Gastroesophageal sphincter (tissue), 4 donors: ENCODE measurements around the gene FBXL20. TPM values are rescaled to one million over a fixed set of nuclear protein-coding genes. Genes with fewer than 3 reads are reported as not detected.

ENCODE experiments used
- ATAC-seq: fragments of 150-250 bp; one replicate; pipeline ENCODE4 v1.9.1; 2016; ENCODE audit warnings: mild to moderate bottlenecking, moderate library complexity
- H3K27ac ChIP-seq, 4 donors: fragments of 200-600 bp; sonication (generic) in 3 of 4; 1 replicate in 3 of 4; 2 replicates in 1 of 4; pipeline ENCODE4 v1.5.1; 2016 to 2019
- H3K27me3 ChIP-seq: fragments of 200-600 bp; sonication (generic); one replicate; pipeline ENCODE4 v1.5.1; 2019
- H3K36me3 ChIP-seq, 2 donors: fragments of 200-600 bp; sonication (generic); one replicate each; pipeline ENCODE4 v1.5.1; 2019; ENCODE audit warnings: control low read depth in 1 of 2
- H3K4me1 ChIP-seq, 3 donors: fragments of 200-600 bp; sonication (generic); 1 replicate in 2 of 3; 2 replicates in 1 of 3; pipeline ENCODE4 v1.5.1; 2016 to 2019; ENCODE audit warnings: control low read depth in 2 of 3
- H3K4me3 ChIP-seq, 2 donors: fragments of 200-600 bp; sonication (generic); one replicate each; pipeline ENCODE4 v1.5.1; 2019; ENCODE audit warnings: mild to moderate bottlenecking in 1 of 2, moderate library complexity in 1 of 2
- H3K9me3 ChIP-seq, 3 donors: fragments of 200-600 bp; sonication (generic); one replicate each; pipeline ENCODE4 v1.5.1; 2017 to 2019; ENCODE audit warnings: control low read depth in 2 of 3
- EP300 ChIP-seq: sonication (generic); formaldehyde crosslinking; IDR thresholded peaks from one replicate; pipeline ENCODE4 v1.6.1; 2017; ENCODE audit warnings: antibody characterized with exemption, mild to moderate bottlenecking
- POLR2A ChIP-seq, 2 donors: fragments of 450-650 bp; IDR thresholded peaks; one replicate each; pipeline ENCODE4 v1.6.1; 2017; ENCODE audit warnings: antibody characterized with exemption in 2 of 2, mild to moderate bottlenecking in 2 of 2, moderate library complexity in 1 of 2
- POLR2AphosphoS5 ChIP-seq: sonication (generic); formaldehyde crosslinking; IDR thresholded peaks from one replicate; pipeline ENCODE4 v1.6.1; 2017; ENCODE audit warnings: antibody characterized with exemption
- WGBS, 2 donors: methylation state at CpG; one replicate each; pipeline ENCODE4 v1.1.5; 2018; ENCODE audit warnings: low coverage in 1 of 2; 5-methylcytosine and 5-hydroxymethylcytosine counted together
- total RNA-seq, 4 donors: library from RNA; depleted of rRNA; stranded (reverse); fragments of >200 nt; gene quantifications; one replicate each; pipeline ENCODE4 v1.1.0, GENCODE V29; 2016
- TF ChIP-seq, protein P1 (sequence below), 4 experiments: fragments of 200-600 bp in 2 of 4; fragments of 450-650 bp in 2 of 4; sonication (generic) in 1 of 4; IDR thresholded peaks; one replicate each; pipeline ENCODE4 v1.5.1; 2017 to 2019; ENCODE audit warnings: antibody characterized with exemption in 4 of 4, mild to moderate bottlenecking in 2 of 4, moderate library complexity in 2 of 4

Gene FBXL20
- total RNA-seq, 4 donors from 2014 or later: 16.8 to 25.9 (median 21.5) TPM

DNA sequence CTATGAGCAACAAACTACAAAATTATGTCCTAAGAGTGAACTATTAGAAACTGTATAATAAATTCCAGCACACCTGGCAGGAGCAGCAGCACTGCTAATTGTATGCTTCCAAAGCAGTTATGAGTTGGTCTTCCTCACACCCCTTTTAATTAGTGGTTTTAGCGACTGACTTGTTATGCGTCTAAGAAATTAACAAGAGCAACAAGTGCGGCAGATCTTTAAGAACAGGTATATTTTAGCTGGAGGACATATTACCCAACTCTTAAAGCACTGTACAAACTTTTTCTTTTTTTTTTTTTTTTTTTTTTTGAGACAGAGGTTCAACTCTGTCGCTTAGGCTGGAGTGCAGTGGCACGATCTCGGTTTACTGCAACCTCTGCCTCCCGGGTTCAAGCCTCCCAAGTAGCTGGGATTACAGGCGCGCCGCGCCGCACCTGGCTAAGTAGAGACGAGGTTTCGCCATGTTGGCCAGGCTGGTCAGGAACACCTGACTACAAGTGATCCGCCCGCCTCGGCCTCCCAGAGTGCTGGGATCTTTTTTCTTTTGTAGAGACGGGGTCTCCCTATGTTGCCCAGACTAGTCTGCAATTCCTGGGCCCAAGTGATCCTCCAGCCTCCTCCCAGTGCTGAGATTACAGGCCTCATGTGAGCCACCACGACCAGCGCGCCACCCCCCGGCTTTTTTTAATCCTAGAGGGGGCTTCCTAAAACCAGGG is 1.6 kb upstream of the FBXL20 start:
- peaks cover 0 to 30% of the 10 kb centered on the region in 2 donors for H3K36me3 ChIP-seq
- WGBS, 2 donors: 44 to 59% methylated on average over 4 to 12 of the region's 22 CpGs
- H3K27ac ChIP-seq: no peak overlapping the region
- peaks cover 0 to 32% (median 15%) of the 10 kb centered on the region in 3 donors for H3K4me1 ChIP-seq
- H3K9me3 ChIP-seq: no peaks in the 10 kb centered on the region
- ATAC-seq: no peak
- no peak overlapping the region for H3K4me3 ChIP-seq
- no peaks in the 10 kb centered on the region for H3K27me3 ChIP-seq
- no peak for TF ChIP-seq POLR2AphosphoS5
- TF ChIP-seq EP300: no peak
- TF ChIP-seq, protein P1, sequence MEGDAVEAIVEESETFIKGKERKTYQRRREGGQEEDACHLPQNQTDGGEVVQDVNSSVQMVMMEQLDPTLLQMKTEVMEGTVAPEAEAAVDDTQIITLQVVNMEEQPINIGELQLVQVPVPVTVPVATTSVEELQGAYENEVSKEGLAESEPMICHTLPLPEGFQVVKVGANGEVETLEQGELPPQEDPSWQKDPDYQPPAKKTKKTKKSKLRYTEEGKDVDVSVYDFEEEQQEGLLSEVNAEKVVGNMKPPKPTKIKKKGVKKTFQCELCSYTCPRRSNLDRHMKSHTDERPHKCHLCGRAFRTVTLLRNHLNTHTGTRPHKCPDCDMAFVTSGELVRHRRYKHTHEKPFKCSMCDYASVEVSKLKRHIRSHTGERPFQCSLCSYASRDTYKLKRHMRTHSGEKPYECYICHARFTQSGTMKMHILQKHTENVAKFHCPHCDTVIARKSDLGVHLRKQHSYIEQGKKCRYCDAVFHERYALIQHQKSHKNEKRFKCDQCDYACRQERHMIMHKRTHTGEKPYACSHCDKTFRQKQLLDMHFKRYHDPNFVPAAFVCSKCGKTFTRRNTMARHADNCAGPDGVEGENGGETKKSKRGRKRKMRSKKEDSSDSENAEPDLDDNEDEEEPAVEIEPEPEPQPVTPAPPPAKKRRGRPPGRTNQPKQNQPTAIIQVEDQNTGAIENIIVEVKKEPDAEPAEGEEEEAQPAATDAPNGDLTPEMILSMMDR (IDR thresholded peaks at IDR 0.05): no peak
- no peak for TF ChIP-seq POLR2A (IDR thresholded peaks at IDR 0.05)

DNA sequence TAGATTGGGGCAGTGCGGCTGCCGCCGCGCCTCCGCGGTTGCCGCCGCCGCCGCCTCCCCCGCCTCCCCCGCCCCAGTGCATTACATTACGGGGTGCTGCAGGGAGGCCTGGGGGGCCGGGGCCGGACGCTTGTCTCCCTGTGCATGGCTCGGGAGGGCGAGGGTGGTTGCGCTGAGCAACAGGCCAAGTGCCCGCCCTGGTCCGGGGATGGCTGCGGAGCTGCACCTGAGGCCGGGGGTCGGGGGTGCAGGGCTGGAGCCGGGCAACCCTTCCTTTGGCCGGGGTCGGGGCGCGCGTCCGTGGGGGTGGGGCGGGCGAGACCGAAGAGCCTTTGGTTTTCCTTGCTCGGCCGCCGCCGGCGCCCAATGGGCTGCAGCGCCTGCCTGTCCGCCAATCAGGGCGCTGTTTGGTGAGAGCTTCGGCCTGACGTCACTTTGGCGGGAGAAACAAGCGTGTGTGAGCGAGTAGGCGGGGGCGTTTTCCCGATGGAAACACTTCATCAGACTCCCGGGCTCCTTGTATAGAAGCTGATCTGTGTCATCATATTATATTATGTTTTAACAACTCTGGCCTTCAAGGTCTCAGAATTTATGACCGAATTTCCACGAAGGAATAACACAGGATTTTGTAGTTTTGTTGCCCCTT is 941 bp upstream of the FBXL20 start:
- ATAC-seq: peak; percentile 88
- WGBS, 2 donors: 1% methylated on average over 11 to 13 of the region's 53 CpGs
- TF ChIP-seq, protein P1 (IDR thresholded peaks at IDR 0.05): no peak
- TF ChIP-seq EP300 (no peak), POLR2AphosphoS5 (no peak), POLR2A (IDR thresholded peaks at IDR 0.05) (no peak)
- no peaks in the 10 kb centered on the region for H3K9me3 ChIP-seq
- peak overlapping the region; percentile 82 to 100 for H3K4me3 ChIP-seq
- H3K36me3 ChIP-seq: peaks cover 0 to 23% of the 10 kb centered on the region in 2 donors
- H3K27me3 ChIP-seq: no peaks in the 10 kb centered on the region
- H3K27ac ChIP-seq: peak overlapping the region; percentile 10 to 96 (median 90)
- H3K4me1 ChIP-seq: peaks cover 0 to 33% (median 15%) of the 10 kb centered on the region in 3 donors

DNA sequence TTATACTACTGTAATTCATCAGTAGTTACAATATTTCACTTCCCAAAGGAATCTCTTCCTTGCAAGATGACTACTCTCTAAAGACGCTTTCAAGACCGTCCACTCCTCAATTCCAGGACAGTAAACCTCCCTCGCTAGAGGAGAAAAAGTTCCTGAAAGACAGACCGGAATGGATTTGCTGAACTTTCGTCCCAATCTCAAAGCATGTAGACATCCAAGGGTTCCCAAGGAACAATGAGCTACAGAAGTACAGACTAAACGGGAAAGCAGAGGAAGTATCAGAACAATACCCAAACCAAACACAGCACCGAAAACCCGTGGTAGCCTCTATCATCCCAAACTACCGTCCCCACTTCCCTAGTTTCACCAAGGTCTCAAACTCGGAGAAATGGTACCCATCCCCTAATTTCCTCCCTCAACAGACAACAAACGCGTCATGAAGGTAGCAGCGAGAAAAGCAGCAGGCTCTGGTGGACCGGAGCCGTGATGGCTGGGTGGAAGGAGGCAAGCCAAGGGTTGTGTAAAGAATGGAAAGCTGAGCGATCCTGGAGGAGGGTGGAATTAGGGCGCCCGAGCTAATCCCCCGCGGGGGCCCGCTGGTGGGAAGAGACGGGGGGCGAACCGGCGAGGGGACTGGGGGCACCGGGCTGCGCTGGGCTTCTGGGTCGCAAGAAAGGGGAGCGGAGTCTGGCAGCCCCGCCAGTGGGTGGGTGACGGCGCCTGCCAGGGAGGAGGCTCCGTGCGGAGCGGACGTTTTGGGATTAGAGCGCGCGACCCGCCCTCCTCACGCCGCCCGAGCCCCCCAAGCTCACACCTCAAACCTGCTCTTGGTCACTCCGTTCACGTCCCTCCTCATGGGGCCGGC is 647 bp downstream of the FBXL20 start:
- ATAC-seq: no peak
- Histone ChIP-seq H3K4me3 (peak overlapping the region; percentile 82 to 100), H3K4me1 (peaks cover 0 to 33% (median 15%) of the 10 kb centered on the region in 3 donors), H3K9me3 (no peaks in the 10 kb centered on the region), H3K36me3 (peaks cover 0 to 10% of the 10 kb centered on the region in 2 donors), H3K27ac (peak overlapping the region; percentile 83 to 96 (median 90)), H3K27me3 (no peaks in the 10 kb centered on the region)
- TF ChIP-seq POLR2A (IDR thresholded peaks at IDR 0.05) (no peak), POLR2AphosphoS5 (no peak), EP300 (no peak)
- TF ChIP-seq, protein P1 (IDR thresholded peaks at IDR 0.05): no peak
- WGBS, 2 donors: 0 to 3% methylated on average over 12 to 28 of the region's 46 CpGs

DNA sequence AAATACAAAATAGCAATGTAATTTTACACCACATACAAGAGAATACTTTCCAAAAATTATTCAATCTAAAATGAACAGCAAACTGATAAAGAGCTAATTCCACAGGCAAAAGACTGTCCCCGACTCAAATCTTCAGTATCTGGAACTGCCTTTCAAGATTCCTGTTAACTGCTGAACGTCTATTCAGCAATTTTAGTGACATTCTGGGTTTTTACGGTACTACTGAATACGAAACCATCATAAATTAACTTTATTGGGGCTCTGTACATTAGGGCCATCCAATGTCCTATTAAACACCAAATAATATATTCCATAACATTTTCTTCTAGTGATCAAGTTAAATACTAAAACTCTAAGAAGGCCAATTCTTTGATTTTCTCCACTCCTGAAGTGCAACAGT is 1.6 kb downstream of the FBXL20 start:
- H3K4me1 ChIP-seq: peaks cover 0 to 40% (median 15%) of the 10 kb centered on the region in 3 donors
- no peak for TF ChIP-seq EP300
- TF ChIP-seq POLR2AphosphoS5: no peak
- WGBS, 2 donors: 47 to 57% methylated on average over 4 of the region's 4 CpGs

DNA sequence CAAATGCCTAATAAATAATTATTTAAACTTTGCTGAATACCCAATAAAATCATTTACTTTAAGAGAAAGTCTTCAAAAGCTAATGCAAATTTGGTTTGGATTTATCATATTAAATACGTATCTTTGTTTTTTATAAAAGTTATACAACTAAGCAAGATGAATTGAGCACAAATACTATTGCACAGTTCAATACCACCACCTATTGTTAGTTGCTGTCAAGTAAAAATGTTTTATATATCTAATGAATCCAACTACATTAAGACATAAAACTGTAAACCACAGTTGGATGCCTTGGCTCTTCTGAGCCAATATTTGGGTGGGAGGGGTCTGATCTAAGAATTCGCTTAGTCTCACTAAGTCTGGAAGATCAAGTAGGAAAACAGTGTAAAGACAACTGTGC is 7.7 kb downstream of the FBXL20 start:
- ATAC-seq: no peak
- Histone ChIP-seq H3K36me3 (peaks cover 0 to 1% of the 10 kb centered on the region in 2 donors), H3K4me3 (no peak overlapping the region), H3K27me3 (no peaks in the 10 kb centered on the region), H3K4me1 (peaks cover 0 to 57% (median 2%) of the 10 kb centered on the region in 3 donors), H3K27ac (peak overlapping the region in 1 of 4 donors; percentile 4), H3K9me3 (no peaks in the 10 kb centered on the region)
- TF ChIP-seq, protein P1 (IDR thresholded peaks at IDR 0.05): peak in 1 of 4 experiments; percentile 22
- no peak for TF ChIP-seq POLR2A (IDR thresholded peaks at IDR 0.05)
- TF ChIP-seq EP300: no peak
- no peak for TF ChIP-seq POLR2AphosphoS5
- 15 to 31% methylated on average over 2 of the region's 2 CpGs for WGBS, 2 donors

More for the DNA sequence above, 1.6 kb downstream of the FBXL20 start:
- Histone ChIP-seq H3K27ac (peak overlapping the region in 3 of 4 donors; percentile 50 to 96 (median 89)), H3K9me3 (no peaks in the 10 kb centered on the region), H3K4me3 (peak overlapping the region in 1 of 2 donors; percentile 100), H3K27me3 (no peaks in the 10 kb centered on the region), H3K36me3 (no peaks in the 10 kb centered on the region)
- no peak for ATAC-seq
